PFSK-1 (cell line): ENCODE results near the gene MLIP.

Experiments
- POLR2AphosphoS5 ChIP-seq: IDR thresholded peaks from 2 replicates; pipeline ENCODE4 v1.6.1; 2012; ENCODE audit warnings: low read depth, mild to moderate bottlenecking, control low read depth, low read length, moderate library complexity
- TAF1 ChIP-seq: IDR thresholded peaks from 2 replicates; pipeline ENCODE4 v1.6.1; 2012; ENCODE audit warnings: low read length, control low read depth, borderline replicate concordance; ENCODE audit not compliant: insufficient read depth
- TF ChIP-seq, protein P1 (sequence below), 2 experiments: IDR thresholded peaks; 2 replicates each; pipeline versions ENCODE4 v1.6.1 to v1.8.0; 2011 to 2012; ENCODE audit warnings: low read depth in 2 of 2, low read length in 2 of 2, control low read depth in 1 of 2, inconsistent platforms in 1 of 2, mild to moderate bottlenecking in 1 of 2, moderate library complexity in 1 of 2; ENCODE audit not compliant: insufficient read depth in 1 of 2

DNA sequence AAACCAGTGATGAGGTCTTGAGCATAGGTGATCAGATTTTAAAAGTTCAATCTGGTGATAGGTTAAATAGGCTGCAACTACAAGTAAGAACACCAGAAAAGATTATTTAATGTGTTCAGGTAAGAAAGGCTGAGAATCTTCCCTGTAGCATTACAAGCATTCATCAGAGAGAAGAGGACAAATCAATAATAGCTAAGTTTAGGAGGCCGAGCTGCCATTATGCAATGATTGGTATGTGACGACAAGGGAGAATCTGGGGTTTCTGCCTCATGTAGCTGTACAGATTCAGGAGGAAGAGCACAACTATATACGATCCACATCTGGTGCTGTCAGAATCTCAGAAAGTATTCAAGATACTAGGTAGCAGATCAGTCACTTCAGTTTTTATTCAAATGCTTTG is 21.9 kb downstream of the MLIP start:
- TF ChIP-seq TAF1 (no peak), POLR2AphosphoS5 (no peak)
- TF ChIP-seq, protein P1, sequence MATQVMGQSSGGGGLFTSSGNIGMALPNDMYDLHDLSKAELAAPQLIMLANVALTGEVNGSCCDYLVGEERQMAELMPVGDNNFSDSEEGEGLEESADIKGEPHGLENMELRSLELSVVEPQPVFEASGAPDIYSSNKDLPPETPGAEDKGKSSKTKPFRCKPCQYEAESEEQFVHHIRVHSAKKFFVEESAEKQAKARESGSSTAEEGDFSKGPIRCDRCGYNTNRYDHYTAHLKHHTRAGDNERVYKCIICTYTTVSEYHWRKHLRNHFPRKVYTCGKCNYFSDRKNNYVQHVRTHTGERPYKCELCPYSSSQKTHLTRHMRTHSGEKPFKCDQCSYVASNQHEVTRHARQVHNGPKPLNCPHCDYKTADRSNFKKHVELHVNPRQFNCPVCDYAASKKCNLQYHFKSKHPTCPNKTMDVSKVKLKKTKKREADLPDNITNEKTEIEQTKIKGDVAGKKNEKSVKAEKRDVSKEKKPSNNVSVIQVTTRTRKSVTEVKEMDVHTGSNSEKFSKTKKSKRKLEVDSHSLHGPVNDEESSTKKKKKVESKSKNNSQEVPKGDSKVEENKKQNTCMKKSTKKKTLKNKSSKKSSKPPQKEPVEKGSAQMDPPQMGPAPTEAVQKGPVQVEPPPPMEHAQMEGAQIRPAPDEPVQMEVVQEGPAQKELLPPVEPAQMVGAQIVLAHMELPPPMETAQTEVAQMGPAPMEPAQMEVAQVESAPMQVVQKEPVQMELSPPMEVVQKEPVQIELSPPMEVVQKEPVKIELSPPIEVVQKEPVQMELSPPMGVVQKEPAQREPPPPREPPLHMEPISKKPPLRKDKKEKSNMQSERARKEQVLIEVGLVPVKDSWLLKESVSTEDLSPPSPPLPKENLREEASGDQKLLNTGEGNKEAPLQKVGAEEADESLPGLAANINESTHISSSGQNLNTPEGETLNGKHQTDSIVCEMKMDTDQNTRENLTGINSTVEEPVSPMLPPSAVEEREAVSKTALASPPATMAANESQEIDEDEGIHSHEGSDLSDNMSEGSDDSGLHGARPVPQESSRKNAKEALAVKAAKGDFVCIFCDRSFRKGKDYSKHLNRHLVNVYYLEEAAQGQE (IDR thresholded peaks at IDR 0.05; ENCODE audit: insufficient read depth in 1 of 2, low read depth in 2 of 2, low read length in 2 of 2) = no peak
